GM12873 (cell line): Measurements from ENCODE around the gene CTNNA2.

Experiments
- TF ChIP-seq, protein P1 (sequence below): IDR thresholded peaks from 2 replicates; pipeline ENCODE4 v1.5.1; 2012; ENCODE audit warnings: low read depth, mild to moderate bottlenecking, moderate library complexity, low read length, control low read depth; ENCODE audit not compliant: insufficient read depth; ENCODE audit errors: missing control alignments

Gene CTNNA2

DNA sequence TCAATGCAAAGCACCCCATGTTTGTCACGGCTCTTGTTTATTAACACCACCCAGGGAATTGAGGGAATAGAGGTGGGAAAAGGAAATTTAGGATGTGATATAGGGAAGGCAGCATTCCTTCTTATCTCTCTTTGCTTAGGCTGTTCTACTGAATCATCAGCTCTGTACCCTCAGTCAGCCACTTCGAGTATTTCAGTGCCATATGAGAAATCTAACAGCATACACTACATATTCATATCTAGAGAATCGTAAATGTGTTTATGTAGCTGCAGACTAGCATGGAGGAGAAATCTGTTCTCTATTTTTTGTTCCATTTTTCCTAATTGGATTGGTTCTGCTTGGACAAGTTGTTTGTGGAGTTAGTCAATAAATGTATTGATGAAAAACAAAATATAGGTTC, 187.8 kb downstream of the CTNNA2 start:
- TF ChIP-seq, protein P1, sequence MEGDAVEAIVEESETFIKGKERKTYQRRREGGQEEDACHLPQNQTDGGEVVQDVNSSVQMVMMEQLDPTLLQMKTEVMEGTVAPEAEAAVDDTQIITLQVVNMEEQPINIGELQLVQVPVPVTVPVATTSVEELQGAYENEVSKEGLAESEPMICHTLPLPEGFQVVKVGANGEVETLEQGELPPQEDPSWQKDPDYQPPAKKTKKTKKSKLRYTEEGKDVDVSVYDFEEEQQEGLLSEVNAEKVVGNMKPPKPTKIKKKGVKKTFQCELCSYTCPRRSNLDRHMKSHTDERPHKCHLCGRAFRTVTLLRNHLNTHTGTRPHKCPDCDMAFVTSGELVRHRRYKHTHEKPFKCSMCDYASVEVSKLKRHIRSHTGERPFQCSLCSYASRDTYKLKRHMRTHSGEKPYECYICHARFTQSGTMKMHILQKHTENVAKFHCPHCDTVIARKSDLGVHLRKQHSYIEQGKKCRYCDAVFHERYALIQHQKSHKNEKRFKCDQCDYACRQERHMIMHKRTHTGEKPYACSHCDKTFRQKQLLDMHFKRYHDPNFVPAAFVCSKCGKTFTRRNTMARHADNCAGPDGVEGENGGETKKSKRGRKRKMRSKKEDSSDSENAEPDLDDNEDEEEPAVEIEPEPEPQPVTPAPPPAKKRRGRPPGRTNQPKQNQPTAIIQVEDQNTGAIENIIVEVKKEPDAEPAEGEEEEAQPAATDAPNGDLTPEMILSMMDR: no peak

DNA sequence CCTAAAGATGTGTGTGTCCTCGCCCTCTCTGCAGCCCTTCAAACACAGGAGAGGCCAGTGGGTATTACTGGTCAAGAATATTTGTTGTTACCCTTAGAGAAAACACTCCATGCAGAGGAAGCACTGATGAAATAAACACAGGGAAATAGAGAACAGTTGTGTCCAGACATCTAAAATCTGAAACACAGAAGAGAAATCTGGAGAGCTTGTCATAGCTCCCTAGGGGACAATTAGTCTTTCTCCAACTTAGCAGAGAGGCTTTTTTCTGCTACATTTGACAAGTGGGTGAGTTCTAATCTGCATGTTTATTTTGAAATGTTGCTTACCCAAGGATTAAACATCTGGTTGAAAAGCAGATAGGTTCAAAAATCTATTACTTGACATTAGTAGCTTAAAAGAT, 190.1 kb downstream of the CTNNA2 start:
- TF ChIP-seq, protein P1: no peak

DNA sequence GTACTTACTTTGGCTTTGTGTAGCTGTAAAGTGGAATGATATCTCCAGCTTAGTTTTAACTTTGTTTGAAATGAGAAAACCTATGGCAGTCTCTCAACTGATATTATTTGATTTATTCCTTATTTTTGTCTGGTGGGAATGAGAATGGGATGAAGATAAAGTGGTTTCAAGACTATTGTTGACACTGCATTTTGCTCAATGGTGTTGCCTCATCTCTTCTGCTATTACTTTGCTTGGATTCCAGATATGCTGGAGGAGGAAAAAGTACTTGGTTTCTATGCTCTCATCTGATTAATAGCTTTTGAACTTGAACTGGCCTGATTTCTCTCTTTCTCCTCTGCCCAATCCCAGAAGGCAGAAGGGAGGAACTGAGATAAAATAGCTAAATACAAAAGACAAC, 198.2 kb downstream of the CTNNA2 start:
- TF ChIP-seq, protein P1: no peak

DNA sequence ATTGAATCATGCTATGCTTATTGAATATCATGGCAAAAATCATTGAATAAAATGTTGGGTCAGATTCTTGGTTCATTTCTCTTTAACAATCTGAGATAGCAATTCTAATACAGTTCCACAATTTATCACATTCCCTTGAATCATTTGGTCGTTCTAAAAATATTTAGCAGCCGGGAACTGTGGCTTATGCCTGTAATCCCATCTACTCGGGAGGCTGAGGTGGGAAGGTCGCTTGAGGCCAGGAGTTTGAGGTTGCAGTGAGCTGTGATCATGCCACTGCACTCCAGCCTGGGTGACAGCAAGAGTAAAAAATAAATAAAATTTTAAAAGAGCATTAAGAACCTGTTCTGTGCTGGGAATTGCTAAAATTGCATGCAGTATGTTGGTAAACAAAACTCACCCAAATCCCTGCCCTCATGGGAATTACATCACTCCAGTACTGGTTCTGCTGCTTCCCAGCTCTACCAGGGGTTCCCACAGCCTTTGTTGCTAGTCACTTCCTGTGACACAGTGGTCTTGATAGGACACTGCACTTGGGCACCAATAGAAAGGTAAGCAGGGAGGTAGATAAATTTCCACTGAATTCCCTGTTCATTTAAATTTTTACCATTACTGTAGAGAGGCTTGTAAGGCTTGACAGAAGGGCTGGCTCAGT, 200.4 kb downstream of the CTNNA2 start:
- TF ChIP-seq, protein P1: no peak

DNA sequence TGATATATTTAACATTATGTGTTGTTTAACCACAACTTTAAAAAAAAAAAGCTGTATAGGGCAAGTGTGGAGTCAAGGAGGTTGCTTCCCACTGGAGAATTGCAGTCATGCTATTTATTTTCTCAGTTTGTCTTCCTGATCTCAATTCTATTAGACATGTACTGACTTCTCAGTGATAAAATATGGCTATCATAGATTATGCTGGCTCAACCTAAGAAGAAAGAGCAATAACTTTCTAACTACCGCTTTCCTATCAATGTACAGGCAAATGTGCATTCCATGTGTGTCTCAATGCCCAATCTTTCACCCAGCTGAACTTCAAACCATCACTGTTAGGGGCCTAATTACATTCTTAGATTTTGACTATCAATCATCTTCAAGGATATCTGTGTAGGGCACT, 201.4 kb downstream of the CTNNA2 start:
- TF ChIP-seq, protein P1: no peak

DNA sequence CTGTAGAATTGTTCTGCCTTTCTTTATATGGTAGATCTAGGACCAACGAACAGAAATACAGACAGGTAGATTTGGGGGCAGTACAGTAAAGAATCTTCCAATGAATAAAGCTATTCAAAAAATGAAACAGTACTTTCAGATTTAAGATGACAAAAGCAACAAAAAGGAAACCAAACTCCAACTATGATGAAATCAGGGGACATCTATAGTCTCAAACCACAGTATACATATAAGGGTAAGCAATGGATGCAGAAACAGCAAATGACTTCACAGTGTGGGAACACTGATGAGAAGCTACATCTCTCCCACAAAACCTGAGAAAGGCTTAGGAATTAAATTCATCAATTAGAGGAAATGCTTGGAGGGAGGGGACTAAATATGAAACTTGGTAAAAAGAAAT, 202.5 kb downstream of the CTNNA2 start:
- TF ChIP-seq, protein P1: no peak

DNA sequence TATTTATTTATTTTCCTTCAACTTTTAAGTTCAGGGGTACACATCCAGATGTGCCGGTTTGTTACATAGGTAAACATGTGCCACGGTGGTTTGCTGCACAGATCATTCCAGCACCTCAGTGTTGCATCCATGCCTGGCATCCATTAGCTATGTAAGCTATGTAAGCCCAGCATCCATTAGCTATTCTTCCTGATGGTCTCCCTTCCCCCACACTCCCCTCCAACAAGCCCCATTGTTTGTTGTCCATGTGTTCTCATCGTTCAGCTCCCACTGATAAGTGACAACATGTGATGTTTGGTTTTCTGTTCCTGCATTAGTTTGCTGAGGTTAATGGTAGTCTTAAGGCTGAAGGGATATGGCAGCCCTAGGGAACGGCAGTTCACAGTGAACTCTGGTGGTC, 203.4 kb downstream of the CTNNA2 start:
- TF ChIP-seq, protein P1: no peak
